NCI-H524 (cell line): ENCODE results near the gene DGKG.

Source experiments
- DNase-seq, 2 experiments: peaks; one replicate each; lab custom pipeline; 2025; lab: John Stamatoyannopoulos, UW

Gene DGKG

DNA sequence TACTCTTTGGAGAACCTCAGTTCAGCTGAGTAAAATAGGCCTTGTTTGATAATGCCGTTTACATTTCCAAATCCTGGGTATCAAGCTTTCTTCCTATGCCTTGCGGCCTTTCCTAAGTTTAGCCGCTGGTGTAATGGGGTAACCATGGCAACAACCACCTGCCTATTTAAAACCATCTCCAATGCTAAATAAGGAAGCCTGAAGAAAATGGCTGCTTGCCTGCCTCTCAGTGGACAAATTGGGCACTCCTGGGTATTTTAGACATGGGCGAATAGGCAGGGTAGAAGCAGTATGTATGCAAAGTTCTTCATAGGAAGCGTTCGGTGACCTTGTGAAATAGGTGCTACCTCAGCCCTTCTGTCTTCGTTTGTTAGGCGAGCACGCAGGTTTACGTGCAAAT is 122.7 kb downstream of the DGKG start:
- DNase-seq = peak; percentile 84 to 97

DNA sequence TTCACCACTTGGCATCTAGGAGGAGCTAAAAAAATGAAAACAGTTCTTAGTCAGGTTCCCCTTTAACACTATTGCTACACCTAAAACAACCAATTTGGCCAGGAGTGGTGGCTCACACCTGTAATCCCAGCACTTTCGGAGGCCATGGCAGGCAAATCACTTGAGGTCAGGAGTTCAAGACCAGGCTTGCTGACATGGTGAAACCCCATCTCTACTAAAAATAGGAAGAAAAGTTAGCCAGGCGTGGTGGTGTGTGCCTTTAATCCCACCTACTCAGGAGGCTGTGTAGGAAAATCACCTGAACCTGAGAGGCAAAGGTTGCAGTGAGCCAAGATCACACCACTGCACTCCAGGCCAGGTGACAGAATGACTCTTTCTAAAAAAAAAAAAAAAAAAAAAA is 124.1 kb downstream of the DGKG start:
- DNase-seq = no peak

DNA sequence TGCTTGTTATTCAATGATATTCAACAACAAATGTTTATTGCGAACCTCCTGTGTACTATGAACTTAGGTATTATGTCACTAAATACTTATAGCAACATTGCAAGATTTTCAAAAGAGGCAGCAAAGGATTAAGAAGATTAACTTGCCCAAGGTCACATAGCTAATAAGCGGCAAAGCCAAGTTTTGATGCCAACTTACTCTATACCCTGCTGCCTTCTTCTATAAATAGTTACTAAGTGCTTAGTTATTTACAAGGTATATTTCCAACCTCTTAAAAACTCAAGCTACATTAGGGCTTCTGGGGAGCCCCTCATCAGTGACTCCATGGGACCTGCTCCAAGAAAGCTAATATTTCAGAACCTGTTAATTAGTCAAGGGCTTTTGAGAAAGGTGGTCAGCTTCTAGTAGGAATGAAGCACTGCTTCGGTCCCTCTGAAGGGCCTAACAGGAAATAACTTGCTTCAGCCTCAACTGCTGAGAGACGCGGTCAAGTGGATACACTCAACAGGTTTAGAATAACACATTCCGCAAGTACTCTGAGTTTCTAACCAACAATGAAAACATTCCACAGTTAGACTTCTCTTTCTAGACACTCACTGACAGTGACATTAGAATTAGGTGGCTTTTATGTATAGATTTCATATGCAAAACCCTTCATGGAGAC is 125.5 kb downstream of the DGKG start:
- DNase-seq = no peak

- DNase-seq = no peak
These were observed 126.5 kb downstream of the DGKG start for GRCh38 chr3:186235554-186235953.

- DNase-seq = no peak
These were observed 127.9 kb downstream of the DGKG start for GRCh38 chr3:186234152-186234551.

DNA sequence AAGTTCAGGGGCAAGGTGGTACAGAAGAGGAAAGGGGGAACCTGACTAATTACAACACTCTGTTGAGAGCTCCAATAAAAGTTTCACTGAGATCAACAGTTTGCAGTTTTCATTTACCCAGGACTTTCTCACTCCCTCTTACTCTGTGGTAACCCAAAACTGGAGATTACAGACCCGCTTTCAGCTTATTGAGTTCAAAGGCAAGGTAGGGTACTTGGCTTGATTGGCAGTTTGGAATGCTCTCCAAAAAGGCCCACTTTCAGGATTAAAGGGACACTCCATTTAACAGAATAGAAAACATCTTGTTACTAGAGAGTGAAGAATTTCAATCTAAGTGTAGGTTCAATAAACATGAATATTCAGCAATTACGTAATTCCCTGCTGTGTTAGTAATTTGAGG is 135.6 kb downstream of the DGKG start:
- no peak for DNase-seq

- no peak for DNase-seq
These were observed 136.4 kb downstream of the DGKG start for GRCh38 chr3:186225603-186226002.

DNA sequence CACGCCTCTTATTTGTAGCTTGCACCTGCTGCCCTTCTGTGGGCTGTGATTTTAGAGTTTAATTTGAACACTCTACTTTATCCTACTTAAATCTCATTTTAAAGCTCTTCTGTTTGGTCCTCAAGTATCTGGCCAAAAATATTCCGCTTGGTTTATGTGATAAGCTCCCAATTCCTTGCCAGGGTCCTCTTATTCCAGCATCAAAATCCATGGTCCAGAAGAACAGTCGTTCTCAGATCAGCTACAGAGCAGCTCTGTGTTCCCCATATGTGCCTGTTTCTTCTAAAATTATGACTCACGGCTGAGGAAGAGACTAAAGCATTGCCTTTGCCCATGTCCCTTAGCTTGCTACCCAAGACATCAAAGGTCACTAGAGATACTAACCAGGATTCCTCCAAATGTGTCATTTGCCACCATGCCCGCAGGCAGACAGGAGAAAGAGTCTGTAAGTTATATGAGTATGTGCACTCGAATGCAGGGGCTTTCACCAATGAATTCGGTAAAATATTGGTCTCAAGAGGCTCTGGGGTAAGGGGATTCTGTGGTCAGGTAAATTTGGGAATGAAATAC is 137.9 kb downstream of the DGKG start:
- DNase-seq = peak in 1 of 2 experiments; percentile 37

GRCh38 chr3:186223476-186223875 is 138.6 kb downstream of the DGKG start:
- no peak for DNase-seq

DNA sequence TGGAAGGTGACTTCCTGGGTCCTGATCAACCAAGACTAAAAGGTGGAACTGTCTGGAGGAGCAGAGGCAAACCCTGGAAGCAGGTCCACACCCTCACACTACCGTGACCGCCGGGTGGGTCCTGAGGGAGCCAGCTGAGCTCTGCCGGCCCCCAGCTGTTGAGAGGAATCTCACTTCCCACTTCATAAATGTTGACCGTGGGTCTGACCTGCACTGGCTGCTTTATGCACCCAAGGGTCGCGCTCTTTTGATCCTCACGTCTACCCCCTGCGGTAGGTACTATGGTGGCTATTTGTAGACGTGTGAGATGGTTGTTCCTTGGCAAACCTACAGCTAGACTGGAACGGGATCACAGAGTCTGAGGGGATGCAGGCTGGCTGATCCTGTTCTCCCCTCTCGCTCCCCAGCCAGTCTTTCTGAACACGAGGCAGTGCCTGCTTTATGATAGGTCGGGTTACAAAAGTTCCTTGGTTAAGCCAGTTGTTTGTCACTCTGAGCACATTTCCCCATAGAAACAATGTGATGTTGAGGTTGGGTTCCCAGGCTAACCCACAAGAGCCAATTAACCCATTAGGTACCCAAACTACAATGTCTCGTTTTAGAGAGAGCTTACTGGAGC is 140.2 kb downstream of the DGKG start:
- no peak for DNase-seq

GRCh38 chr3:186220911-186221645 is 141.0 kb downstream of the DGKG start:
- DNase-seq = no peak

DNA sequence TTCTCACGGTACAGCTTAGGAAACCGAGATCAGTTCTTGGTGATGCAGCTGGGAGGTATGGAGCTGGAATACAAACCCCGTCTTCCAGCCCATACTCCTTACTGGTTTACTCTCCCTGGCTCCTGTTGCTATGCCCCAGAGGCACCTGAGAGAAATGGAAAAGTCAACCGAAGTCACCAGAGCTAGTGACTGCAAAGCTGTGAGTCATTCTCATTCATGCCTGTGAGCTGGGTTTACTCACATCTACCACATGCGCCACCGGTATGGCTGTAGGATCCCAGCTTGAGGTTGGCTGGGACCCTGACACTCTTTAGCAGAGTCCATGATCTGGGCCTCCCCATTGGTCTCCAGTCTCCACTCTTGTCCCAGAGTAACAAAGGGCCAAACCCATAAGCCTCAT is 141.7 kb downstream of the DGKG start:
- no peak for DNase-seq

- peak; percentile 55 to 78 for DNase-seq
These were observed 142.8 kb downstream of the DGKG start for GRCh38 chr3:186219211-186219638.

- DNase-seq = no peak
These were observed 143.6 kb downstream of the DGKG start for GRCh38 chr3:186218421-186218820.

DNA sequence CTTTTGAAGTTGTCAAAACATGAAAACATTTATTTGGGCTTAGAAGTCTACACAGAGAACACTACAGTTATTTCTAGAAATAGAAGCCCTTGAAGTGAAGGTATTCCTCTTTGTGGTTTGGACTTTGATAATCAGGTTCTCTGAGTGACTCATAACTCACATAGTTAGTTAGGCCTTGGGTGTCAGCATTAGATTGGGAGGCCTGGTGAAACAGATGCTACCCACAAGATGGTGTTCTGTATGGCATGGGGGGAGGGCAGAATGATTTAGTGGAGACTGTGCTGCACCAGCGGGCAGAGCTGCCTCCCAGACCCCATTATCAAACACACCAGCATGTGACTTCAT is 144.2 kb downstream of the DGKG start:
- peak; percentile 26 to 66 for DNase-seq

DNA sequence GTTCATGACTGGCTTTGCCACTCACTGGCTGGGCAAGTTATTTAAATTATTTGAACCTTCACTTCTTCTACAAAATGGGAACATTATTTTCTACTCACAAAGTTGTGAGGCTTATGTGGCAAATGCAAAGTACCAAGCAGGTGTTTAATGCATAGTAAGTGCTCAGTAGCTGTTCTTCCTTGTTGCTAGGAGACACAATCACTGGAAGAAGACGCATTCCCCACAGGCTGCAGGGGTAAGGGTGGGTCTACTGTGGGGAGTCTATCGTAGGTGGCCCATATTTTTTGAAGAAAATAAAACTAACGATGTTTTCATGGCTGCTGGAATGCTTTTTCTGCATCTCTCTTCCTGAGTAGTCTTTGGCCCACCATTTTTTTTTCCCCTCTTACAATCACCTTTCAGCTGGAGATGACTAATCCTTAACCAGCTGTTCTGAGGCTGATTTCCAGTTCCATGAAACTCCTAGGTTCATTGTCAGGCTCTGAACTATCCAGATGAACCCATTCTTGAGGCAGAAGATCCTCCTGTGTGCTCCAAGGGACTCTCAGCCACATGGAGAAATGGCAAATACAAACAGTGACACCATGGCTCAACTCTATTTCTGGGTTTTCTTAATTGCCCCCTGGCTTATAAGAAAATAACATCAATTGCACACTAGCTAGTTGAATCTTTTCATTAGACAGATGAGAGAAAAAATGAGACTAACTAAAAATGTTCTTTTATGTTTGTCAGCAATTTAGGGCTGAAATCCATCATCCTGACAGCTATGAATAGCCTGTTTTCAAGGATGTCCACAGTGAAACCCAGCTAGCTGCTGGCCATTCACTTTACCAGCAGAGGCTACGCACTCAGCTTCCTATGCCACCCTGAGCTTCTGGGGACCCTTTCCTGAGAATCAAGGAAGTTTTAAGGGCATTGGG is 144.9 kb downstream of the DGKG start:
- peak in 1 of 2 experiments; percentile 66 for DNase-seq

- no peak for DNase-seq
These were observed 147.4 kb downstream of the DGKG start for GRCh38 chr3:186214670-186215069.

- no peak for DNase-seq
These were observed 148.1 kb downstream of the DGKG start for GRCh38 chr3:186213946-186214345.

DNA sequence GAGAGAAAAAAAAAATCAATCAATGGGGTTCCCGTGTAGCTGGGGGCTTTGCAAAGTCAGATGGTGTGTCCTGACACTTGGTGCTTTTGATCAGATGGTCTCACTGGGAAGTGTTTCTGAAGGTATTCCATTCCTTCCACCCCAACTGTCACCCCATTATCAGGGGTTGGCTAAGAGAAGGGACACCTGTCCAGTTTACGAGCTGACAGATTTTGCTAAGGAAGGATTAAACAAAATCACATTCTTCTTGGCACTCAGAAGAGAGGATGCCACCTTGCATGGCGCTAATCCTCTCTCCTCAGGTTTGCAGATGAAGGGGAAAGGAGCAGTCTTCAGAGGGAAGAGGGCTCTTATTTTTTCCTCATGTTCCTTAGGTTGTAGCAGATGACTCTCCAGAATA is 149.4 kb downstream of the DGKG start:
- peak; percentile 93 to 98 for DNase-seq

DNA sequence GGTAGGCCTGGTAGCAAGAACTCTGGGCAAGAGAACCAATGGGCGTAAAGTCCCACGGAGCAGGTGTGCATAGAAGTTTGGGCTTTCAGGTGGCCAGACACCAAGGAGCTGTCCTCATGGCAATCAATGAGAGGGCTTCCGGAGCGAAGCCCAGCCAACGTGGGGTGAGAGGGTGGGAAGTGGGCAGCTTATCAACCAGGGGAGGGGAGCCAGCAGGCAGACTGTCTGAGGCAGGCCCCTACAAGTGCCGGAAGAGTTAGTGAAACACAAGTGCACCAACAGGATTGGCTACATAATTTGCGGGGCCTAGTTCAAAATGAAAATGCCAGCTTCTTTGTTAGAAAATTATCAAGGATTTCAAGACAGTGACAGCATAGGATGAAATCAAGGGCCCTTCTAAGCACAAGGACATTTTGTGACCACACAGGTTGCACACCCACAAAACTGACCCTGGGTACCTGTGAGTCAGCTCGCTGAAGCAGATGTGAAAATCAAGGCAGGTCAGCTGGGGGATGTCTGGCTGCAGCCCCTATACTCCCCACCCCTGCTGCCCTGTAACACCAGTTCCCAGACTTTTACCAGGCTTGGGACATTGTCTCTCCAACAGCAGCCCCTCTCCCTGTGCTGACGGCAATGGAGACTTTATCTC is 151.1 kb downstream of the DGKG start:
- no peak for DNase-seq
